ENCODE measurements around the gene SAP30BP. TPM values are rescaled to one million over a fixed set of nuclear protein-coding genes. Genes with fewer than 3 reads are reported as not detected.

Gene SAP30BP
- total RNA-seq, 2 donors from 2014 or later = 47.2 to 73.8 TPM

DNA sequence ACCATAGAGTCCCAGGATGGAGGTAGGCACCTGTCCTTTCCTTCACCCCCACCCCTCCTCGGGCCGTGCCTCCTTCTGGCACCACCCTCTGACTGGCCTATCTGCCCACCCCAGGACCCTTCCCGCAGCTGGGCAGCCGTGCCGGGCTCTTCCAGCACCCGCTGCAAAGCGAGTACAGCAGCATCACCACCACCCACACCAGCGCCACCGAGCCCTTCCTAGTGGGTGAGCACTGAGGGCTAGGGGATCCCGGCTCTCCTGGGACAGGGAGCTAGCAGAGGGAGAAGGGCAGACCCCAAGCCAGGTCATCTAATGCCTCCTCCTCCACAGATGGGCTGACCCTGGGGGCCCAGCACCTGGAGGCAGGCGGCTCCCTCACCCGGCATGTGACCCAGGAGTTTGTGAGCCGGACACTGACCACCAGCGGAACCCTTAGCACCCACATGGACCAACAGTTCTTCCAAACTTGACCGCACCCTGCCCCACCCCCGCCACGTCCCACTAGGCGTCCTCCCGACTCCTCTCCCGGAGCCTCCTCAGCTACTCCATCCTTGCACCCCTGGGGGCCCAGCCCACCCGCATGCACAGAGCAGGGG lies 90.0 kb downstream of the SAP30BP start:
- Histone ChIP-seq H3K4me1 (peaks cover 14% of the 10 kb centered on the region), H3K9me3 (no peaks in the 10 kb centered on the region), H3K27ac (no peak overlapping the region), H3K27me3 (no peaks in the 10 kb centered on the region), H3K36me3 (replicated peaks in 1 of 2; ENCODE audit: insufficient read depth in 1 of 2, low read depth in 2 of 2) (no peaks in the 10 kb centered on the region), H3K4me3 (no peak overlapping the region)
- 92 to 95% methylated on average over 7 to 19 of the region's 21 CpGs for WGBS, 2 donors
- DNase-seq (no peak), ATAC-seq (no peak)
- TF ChIP-seq POLR2A (IDR thresholded peaks at IDR 0.05) (no peak), CTCF (IDR thresholded peaks at IDR 0.05) (no peak)
- intact Hi-C loops (cut with DNase I) = loop anchor here (5.0 kb wide), 1 partner anchor 85 kb away; no protein-coding TSS in a partner anchor

Other genes starting within 250 kb of the SAP30BP start
- gene TMEM94, start 210.7 kb upstream of the SAP30BP start, total RNA-seq = 100 to 1,000 TPM in 1 of 2 donors, 10 to 100 TPM in 1; 27.2 to 145 TPM
- gene CASKIN2, start 151.8 kb upstream of the SAP30BP start, total RNA-seq = 10 to 100 TPM in 1 of 2 donors, 1 to 10 TPM in 1; 9.1 to 16.2 TPM
- 100 to 1,000 TPM in 1 of 2 donors, 10 to 100 TPM in 1; 63.8 to 123 TPM for gene TSEN54, start 150.8 kb upstream of the SAP30BP start, total RNA-seq
- gene LLGL2, start 141.6 kb upstream of the SAP30BP start, total RNA-seq = 100 to 1,000 TPM; 113 to 251 TPM
- gene MYO15B, start 79.5 kb upstream of the SAP30BP start, total RNA-seq = 100 to 1,000 TPM in 1 of 2 donors, 10 to 100 TPM in 1; 61.2 to 183 TPM
- gene SMIM5, start 33.9 kb upstream of the SAP30BP start, total RNA-seq = 1 to 10 TPM; 3.3 to 5.2 TPM
- 10 to 100 TPM in 1 of 2 donors, 1 to 10 TPM in 1; 8.6 to 38.6 TPM for gene RECQL5, start 184 bp upstream of the SAP30BP start, total RNA-seq
- 10 to 100 TPM; 25.1 to 33.7 TPM for gene ITGB4, start 54.1 kb downstream of the SAP30BP start, total RNA-seq
- gene GALK1, start 97.9 kb downstream of the SAP30BP start, total RNA-seq = 10 to 100 TPM; 27.4 to 27.5 TPM
- gene UNK, start 117.5 kb downstream of the SAP30BP start, total RNA-seq = 10 to 100 TPM; 18.4 to 59.7 TPM
- 10 to 100 TPM in 1 of 2 donors, 1 to 10 TPM in 1; 8.6 to 21.8 TPM for gene UNC13D, start 177.1 kb downstream of the SAP30BP start, total RNA-seq
- gene WBP2, start 188.0 kb downstream of the SAP30BP start, total RNA-seq = 10 to 100 TPM; 44.2 to 49.5 TPM
- 10 to 100 TPM; 39.6 to 41.8 TPM for gene TRIM47, start 211.2 kb downstream of the SAP30BP start, total RNA-seq
- 10 to 100 TPM; 12.5 to 21.0 TPM for gene TRIM65, start 229.6 kb downstream of the SAP30BP start, total RNA-seq
- 10 to 100 TPM; 47.7 to 77.8 TPM for gene MRPL38, start 237.5 kb downstream of the SAP30BP start, total RNA-seq

Data from body of pancreas (tissue), 4 donors.